GM20000 (cell line): ENCODE measurements around the gene F2RL1.
"Not testable (repeated sequence)": the region's sequence is repeated elsewhere in the genome, so short reads cannot be mapped to it uniquely, and the experiment has no call there.

Experiments used
- DNase-seq: peaks from one replicate; pipeline ENCODE4 v3.0.0; 2012; ENCODE audit warnings: low spot score
- CTCF ChIP-seq: IDR thresholded peaks from 2 replicates; pipeline ENCODE4 v1.5.1; 2012; ENCODE audit warnings: mild to moderate bottlenecking, control low read depth; ENCODE audit errors: extremely low read depth, missing control alignments

The F2RL1 gene

GRCh38 chr5:76820526-76820890 lies 1.7 kb downstream of the F2RL1 start:
- no peak for DNase-seq
- no peak for TF ChIP-seq CTCF

GRCh38 chr5:76821136-76821535 lies 2.3 kb downstream of the F2RL1 start:
- no peak for TF ChIP-seq CTCF
- no peak for DNase-seq

- not testable (repeated sequence) for DNase-seq
Observed at GRCh38 chr5:76822105-76822731, 3.4 kb downstream of the F2RL1 start.

GRCh38 chr5:76826416-76826815 lies 7.6 kb downstream of the F2RL1 start:
- DNase-seq: not testable (repeated sequence)

GRCh38 chr5:76831110-76831452 lies 12.3 kb downstream of the F2RL1 start:
- TF ChIP-seq CTCF: no peak
- DNase-seq: peak; percentile 16

GRCh38 chr5:76836181-76836580 lies 17.4 kb downstream of the F2RL1 start:
- TF ChIP-seq CTCF: no peak
- no peak for DNase-seq

GRCh38 chr5:76836585-76836984 lies 17.8 kb downstream of the F2RL1 start:
- no peak for DNase-seq
- no peak for TF ChIP-seq CTCF

- DNase-seq: no peak
- no peak for TF ChIP-seq CTCF
Observed at GRCh38 chr5:76838481-76839261, 19.8 kb downstream of the F2RL1 start.
